Calu3 (cell line): ENCODE data around the gene TSPAN4. TPM values are rescaled to one million over a fixed set of nuclear protein-coding genes. Genes with fewer than 3 reads are reported as not detected.

Experiments
- BruUV-seq: library from RNA; stranded (reverse); fragments of 400-500 nt; replicated peaks from 2 replicates; lab custom pipeline; 2021; lab: Mats Ljungman, UMichigan
- CTCF ChIA-PET: fragments of 300-600 bp; sonication (Branson Sonifier 250); formaldehyde crosslinking; loops from one replicate; lab custom pipeline; 2022; ENCODE audit warnings: antibody characterized with exemption; lab: Charles Lee
- DNase-seq: peaks from one replicate; pipeline ENCODE4 v3.0.0; 2022
- H3K27ac Mint-ChIP-seq: one replicate; pipeline ENCODE4 v1.8.0; 2022; ENCODE audit warnings: mixed read lengths; ENCODE audit not compliant: unreplicated experiment
- H3K27me3 Mint-ChIP-seq: one replicate; pipeline ENCODE4 v1.8.0; 2022; ENCODE audit warnings: mixed read lengths; ENCODE audit not compliant: unreplicated experiment
- H3K36me3 Mint-ChIP-seq: one replicate; pipeline ENCODE4 v1.8.0; 2022; ENCODE audit warnings: mild to moderate bottlenecking, moderate library complexity, mixed read lengths; ENCODE audit not compliant: insufficient read depth, unreplicated experiment
- H3K4me1 Mint-ChIP-seq: one replicate; pipeline ENCODE4 v1.8.0; 2022; ENCODE audit warnings: mild to moderate bottlenecking, low read depth, mixed read lengths; ENCODE audit not compliant: unreplicated experiment
- H3K4me3 Mint-ChIP-seq: one replicate; pipeline ENCODE4 v1.8.0; 2022; ENCODE audit warnings: mild to moderate bottlenecking, low read depth, moderate library complexity, mixed read lengths; ENCODE audit not compliant: unreplicated experiment
- H3K9me3 Mint-ChIP-seq: one replicate; pipeline ENCODE4 v1.8.0; 2022; ENCODE audit warnings: low read depth, mixed read lengths; ENCODE audit not compliant: unreplicated experiment
- intact Hi-C: fragments of 100-400 bp; cut with micrococcal nuclease; formaldehyde crosslinking; loops from one replicate; pipeline ENCODE4 v1.10.0; 2022; ENCODE audit not compliant: unreplicated experiment
- total RNA-seq: library from RNA; stranded (reverse); gene quantifications from 2 replicates; pipeline ENCODE4 v1.2.3, GENCODE V29; 2022
- TF ChIP-seq, protein P1 (sequence below): fragments of 200-600 bp; IDR thresholded peaks from one replicate; pipeline ENCODE4 v1.8.0; 2022; ENCODE audit warnings: antibody characterized with exemption; ENCODE audit not compliant: unreplicated experiment

Gene TSPAN4
- total RNA-seq, 1 experiment from 2014 or later: 36.3 TPM

GRCh38 chr11:803770-804598 is 38.7 kb upstream of the TSPAN4 start:
- no TSS peak for BruUV-seq
- intact Hi-C loops: no loop called here
- Mint-ChIP-seq H3K27ac (peak overlapping the region; percentile 36), H3K36me3 (peaks cover 75% of the 10 kb centered on the region), H3K4me1 (peaks cover 17% of the 10 kb centered on the region), H3K9me3 (no peaks in the 10 kb centered on the region), H3K4me3 (peak overlapping the region; percentile 73), H3K27me3 (no peaks in the 10 kb centered on the region)
- no peak for DNase-seq
- CTCF ChIA-PET: no interaction called here
- TF ChIP-seq, protein P1, sequence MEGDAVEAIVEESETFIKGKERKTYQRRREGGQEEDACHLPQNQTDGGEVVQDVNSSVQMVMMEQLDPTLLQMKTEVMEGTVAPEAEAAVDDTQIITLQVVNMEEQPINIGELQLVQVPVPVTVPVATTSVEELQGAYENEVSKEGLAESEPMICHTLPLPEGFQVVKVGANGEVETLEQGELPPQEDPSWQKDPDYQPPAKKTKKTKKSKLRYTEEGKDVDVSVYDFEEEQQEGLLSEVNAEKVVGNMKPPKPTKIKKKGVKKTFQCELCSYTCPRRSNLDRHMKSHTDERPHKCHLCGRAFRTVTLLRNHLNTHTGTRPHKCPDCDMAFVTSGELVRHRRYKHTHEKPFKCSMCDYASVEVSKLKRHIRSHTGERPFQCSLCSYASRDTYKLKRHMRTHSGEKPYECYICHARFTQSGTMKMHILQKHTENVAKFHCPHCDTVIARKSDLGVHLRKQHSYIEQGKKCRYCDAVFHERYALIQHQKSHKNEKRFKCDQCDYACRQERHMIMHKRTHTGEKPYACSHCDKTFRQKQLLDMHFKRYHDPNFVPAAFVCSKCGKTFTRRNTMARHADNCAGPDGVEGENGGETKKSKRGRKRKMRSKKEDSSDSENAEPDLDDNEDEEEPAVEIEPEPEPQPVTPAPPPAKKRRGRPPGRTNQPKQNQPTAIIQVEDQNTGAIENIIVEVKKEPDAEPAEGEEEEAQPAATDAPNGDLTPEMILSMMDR: no peak

GRCh38 chr11:804599-804964 is 38.1 kb upstream of the TSPAN4 start:
- Mint-ChIP-seq H3K4me1 (peaks cover 17% of the 10 kb centered on the region), H3K27ac (peak overlapping the region; percentile 36), H3K27me3 (no peaks in the 10 kb centered on the region), H3K36me3 (peaks cover 81% of the 10 kb centered on the region), H3K9me3 (no peaks in the 10 kb centered on the region), H3K4me3 (peak overlapping the region; percentile 73)
- BruUV-seq: no TSS peak
- TF ChIP-seq, protein P1: no peak
- no peak for DNase-seq
- CTCF ChIA-PET: interaction anchor here (2.0 kb wide), 1 partner anchor 30 kb away, joined by 5 read pairs; no protein-coding TSS in a partner anchor
- intact Hi-C loops: no loop called here

- Mint-ChIP-seq H3K36me3 (peaks cover 92% of the 10 kb centered on the region), H3K27me3 (no peaks in the 10 kb centered on the region), H3K4me1 (peaks cover 25% of the 10 kb centered on the region), H3K9me3 (no peaks in the 10 kb centered on the region), H3K4me3 (peak overlapping the region; percentile 94), H3K27ac (peak overlapping the region; percentile 88)
- CTCF ChIA-PET: interaction anchor here (0.9 to 1.2 kb wide), 2 partner anchors 10 to 19 kb away, joined by 3 read pairs; partner anchors contain the start of genes CRACR2B and PNPLA2
- TF ChIP-seq, protein P1: peak; percentile 55
- intact Hi-C loops: no loop called here
- DNase-seq: no peak
- TSS peak; percentile 73 for BruUV-seq
These were observed 34.0 kb upstream of the TSPAN4 start for GRCh38 chr11:808427-809286.

GRCh38 chr11:809287-810039 is 33.2 kb upstream of the TSPAN4 start, which contains the start of gene RPLP2:
TSS of gene RPLP2 (plus strand) at chr11:809967. CDS start at chr11:810235, 268 bp downstream.
- TF ChIP-seq, protein P1: no peak
- Mint-ChIP-seq H3K27ac (peak within 1 kb of the TSS; percentile 88), H3K36me3 (peaks cover 92% of the 10 kb centered on the region), H3K27me3 (no peaks in the 10 kb centered on the region), H3K9me3 (no peaks in the 10 kb centered on the region), H3K4me1 (peaks cover 19% of the 10 kb centered on the region), H3K4me3 (peak within 1 kb of the TSS; percentile 94)
- CTCF ChIA-PET: interaction anchor here (0.8 to 1.2 kb wide), 2 partner anchors 9 to 10 kb away, joined by 3 to 5 read pairs; partner anchors contain the start of gene PNPLA2
- DNase-seq: peak; percentile 97
- intact Hi-C loops: no loop called here
- BruUV-seq: no TSS peak
